MM.1S (cell line): ENCODE data around the gene KLHDC10.

ENCODE experiments used
- EZH2 ChIP-seq: fragments of 300-600 bp; sonication (generic); optimal IDR thresholded peaks from 2 replicates; pipeline ENCODE3; 2017; ENCODE audit warnings: low read depth, mild to moderate bottlenecking, antibody characterized with exemption, low read length, mixed read lengths
- TF ChIP-seq, protein P1 (sequence below): fragments of 300-600 bp; sonication (generic); IDR thresholded peaks from 2 replicates; pipeline ENCODE4 v1.5.1; 2016; ENCODE audit warnings: antibody characterized with exemption, low read length, mixed read lengths

GRCh38 chr7:130092598-130092997, 22.3 kb downstream of the KLHDC10 start:
- TF ChIP-seq, protein P1, sequence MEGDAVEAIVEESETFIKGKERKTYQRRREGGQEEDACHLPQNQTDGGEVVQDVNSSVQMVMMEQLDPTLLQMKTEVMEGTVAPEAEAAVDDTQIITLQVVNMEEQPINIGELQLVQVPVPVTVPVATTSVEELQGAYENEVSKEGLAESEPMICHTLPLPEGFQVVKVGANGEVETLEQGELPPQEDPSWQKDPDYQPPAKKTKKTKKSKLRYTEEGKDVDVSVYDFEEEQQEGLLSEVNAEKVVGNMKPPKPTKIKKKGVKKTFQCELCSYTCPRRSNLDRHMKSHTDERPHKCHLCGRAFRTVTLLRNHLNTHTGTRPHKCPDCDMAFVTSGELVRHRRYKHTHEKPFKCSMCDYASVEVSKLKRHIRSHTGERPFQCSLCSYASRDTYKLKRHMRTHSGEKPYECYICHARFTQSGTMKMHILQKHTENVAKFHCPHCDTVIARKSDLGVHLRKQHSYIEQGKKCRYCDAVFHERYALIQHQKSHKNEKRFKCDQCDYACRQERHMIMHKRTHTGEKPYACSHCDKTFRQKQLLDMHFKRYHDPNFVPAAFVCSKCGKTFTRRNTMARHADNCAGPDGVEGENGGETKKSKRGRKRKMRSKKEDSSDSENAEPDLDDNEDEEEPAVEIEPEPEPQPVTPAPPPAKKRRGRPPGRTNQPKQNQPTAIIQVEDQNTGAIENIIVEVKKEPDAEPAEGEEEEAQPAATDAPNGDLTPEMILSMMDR, result no peak
- TF ChIP-seq EZH2, result no peak
